ENCODE results near the gene ARMC2. TPM values are rescaled to one million over a fixed set of nuclear protein-coding genes. Genes with fewer than 3 reads are reported as not detected.
"Not testable (repeated sequence)": the region's sequence is repeated elsewhere in the genome, so short reads cannot be mapped to it uniquely, and the experiment has no call there.

The ARMC2 gene
- total RNA-seq, 1 experiment from 2014 or later: 1.1 TPM

GRCh38 chr6:108968325-108969316 lies 120.4 kb downstream of the ARMC2 start:
- intact Hi-C loops (cut with micrococcal nuclease): no loop called here
- CTCF ChIA-PET: interaction anchor here (0.8 kb wide), 1 partner anchor 41 kb away, joined by 3 read pairs; no protein-coding TSS in a partner anchor
- no peak for TF ChIP-seq EZH2phosphoT487 (IDR thresholded peaks at IDR 0.05; ENCODE audit: borderline replicate concordance, low read length)
- TF ChIP-seq, protein P1, sequence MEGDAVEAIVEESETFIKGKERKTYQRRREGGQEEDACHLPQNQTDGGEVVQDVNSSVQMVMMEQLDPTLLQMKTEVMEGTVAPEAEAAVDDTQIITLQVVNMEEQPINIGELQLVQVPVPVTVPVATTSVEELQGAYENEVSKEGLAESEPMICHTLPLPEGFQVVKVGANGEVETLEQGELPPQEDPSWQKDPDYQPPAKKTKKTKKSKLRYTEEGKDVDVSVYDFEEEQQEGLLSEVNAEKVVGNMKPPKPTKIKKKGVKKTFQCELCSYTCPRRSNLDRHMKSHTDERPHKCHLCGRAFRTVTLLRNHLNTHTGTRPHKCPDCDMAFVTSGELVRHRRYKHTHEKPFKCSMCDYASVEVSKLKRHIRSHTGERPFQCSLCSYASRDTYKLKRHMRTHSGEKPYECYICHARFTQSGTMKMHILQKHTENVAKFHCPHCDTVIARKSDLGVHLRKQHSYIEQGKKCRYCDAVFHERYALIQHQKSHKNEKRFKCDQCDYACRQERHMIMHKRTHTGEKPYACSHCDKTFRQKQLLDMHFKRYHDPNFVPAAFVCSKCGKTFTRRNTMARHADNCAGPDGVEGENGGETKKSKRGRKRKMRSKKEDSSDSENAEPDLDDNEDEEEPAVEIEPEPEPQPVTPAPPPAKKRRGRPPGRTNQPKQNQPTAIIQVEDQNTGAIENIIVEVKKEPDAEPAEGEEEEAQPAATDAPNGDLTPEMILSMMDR (conservative IDR thresholded peaks at IDR 0.05; ENCODE audit: low read depth, low read length): no peak
- TF ChIP-seq EZH2 (IDR thresholded peaks at IDR 0.05; ENCODE audit: low read length, unreplicated experiment): no peak
- DNase-seq (no peak), ATAC-seq (no peak)
- POLR2A ChIA-PET (ENCODE audit: unreplicated experiment): interaction anchor here (0.6 kb wide), 1 partner anchor 415 kb away, joined by 9 read pairs; no protein-coding TSS in a partner anchor
- no peaks in the 10 kb centered on the region for H3K79me2 ChIP-seq (ENCODE audit: low read length)
- no peaks in the 10 kb centered on the region for H3K27me3 ChIP-seq (ENCODE audit: low read length)
- H3K4me2 ChIP-seq (ENCODE audit: low read length): no peak overlapping the region
- no peaks in the 10 kb centered on the region for H4K20me1 ChIP-seq (ENCODE audit: low read length)
- no peaks in the 10 kb centered on the region for H3F3A ChIP-seq (ENCODE audit: low read length, unreplicated experiment)
- H3K4me3 ChIP-seq (ENCODE audit: low read length): no peak overlapping the region
- no peaks in the 10 kb centered on the region for H3K9me3 ChIP-seq (ENCODE audit: low read length)
- H3K27ac ChIP-seq (ENCODE audit: low read length): no peak overlapping the region
- H3K36me3 ChIP-seq (ENCODE audit: low read depth, low read length): no peaks in the 10 kb centered on the region
- H3K4me1 ChIP-seq (ENCODE audit: insufficient read depth, low read length): peaks cover 11% of the 10 kb centered on the region
- H2AFZ ChIP-seq (ENCODE audit: low read length): no peak overlapping the region
- no TSS peak for BruUV-seq (replicated peaks)
- H3K9ac ChIP-seq (ENCODE audit: low read length): no peak overlapping the region
- H3K9me2 ChIP-seq (replicated peaks; ENCODE audit: low read length): no peaks in the 10 kb centered on the region

DNA sequence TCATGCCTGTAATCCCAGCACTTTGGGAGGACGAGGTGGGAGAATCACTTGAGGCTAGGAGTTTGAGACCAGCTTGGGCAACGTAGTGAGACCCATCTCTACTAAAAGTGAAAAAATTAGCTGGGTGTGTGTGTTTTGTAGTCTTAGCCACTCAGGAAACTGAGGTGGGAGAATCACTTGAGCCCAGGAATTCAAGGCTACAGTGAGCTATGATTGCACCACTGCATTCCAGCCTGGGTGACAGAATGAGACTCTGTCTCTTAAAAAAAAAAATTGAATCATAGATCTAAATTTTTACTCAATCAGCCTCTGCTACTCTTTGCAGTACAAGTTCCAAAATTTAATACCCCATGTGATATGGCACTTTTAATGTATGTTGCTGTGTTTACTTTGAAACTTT lies 121.6 kb downstream of the ARMC2 start:
- DNase-seq: no peak
- H3K27me3 ChIP-seq (ENCODE audit: low read length): no peaks in the 10 kb centered on the region
- H3K9me2 ChIP-seq (replicated peaks; ENCODE audit: low read length): no peaks in the 10 kb centered on the region
- no TSS peak for BruUV-seq (replicated peaks)
- H3K4me3 ChIP-seq (ENCODE audit: low read length): no peak overlapping the region
- no peaks in the 10 kb centered on the region for H3F3A ChIP-seq (ENCODE audit: low read length, unreplicated experiment)
- TF ChIP-seq, protein P1 (conservative IDR thresholded peaks at IDR 0.05; ENCODE audit: low read depth, low read length): no peak
- intact Hi-C loops (cut with micrococcal nuclease): no loop called here
- H3K4me1 ChIP-seq (ENCODE audit: insufficient read depth, low read length): peaks cover 11% of the 10 kb centered on the region
- ChIA-PET POLR2A (ENCODE audit: unreplicated experiment) (no interaction called here), CTCF (no interaction called here)
- H4K20me1 ChIP-seq (ENCODE audit: low read length): no peaks in the 10 kb centered on the region
- H3K27ac ChIP-seq (ENCODE audit: low read length): no peak overlapping the region
- H2AFZ ChIP-seq (ENCODE audit: low read length): no peak overlapping the region
- H3K79me2 ChIP-seq (ENCODE audit: low read length): no peaks in the 10 kb centered on the region
- H3K9me3 ChIP-seq (ENCODE audit: low read length): no peaks in the 10 kb centered on the region
- no peak for ATAC-seq
- H3K9ac ChIP-seq (ENCODE audit: low read length): no peak overlapping the region
- H3K4me2 ChIP-seq (ENCODE audit: low read length): no peak overlapping the region
- no peaks in the 10 kb centered on the region for H3K36me3 ChIP-seq (ENCODE audit: low read depth, low read length)

DNA sequence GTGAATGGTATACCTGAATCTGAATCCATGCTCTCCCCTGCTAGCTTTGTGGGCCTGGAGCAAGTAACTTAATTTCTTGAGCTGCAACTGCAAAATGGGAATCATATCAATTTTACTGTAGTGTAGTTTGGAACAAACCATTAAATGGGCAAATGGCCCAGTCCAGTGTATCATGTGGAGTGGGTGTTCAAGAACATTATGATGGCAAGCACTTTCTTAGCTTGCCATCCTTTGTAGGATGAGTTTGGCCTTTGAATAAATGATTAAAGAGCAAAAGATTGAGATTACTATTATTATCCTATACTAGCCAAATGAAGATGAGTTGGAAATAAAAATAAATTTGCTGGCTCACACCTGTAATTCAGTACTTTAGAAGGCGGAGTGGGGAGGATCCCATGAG lies 126.0 kb downstream of the ARMC2 start:
- no peak overlapping the region for H2AFZ ChIP-seq (ENCODE audit: low read length)
- H3K36me3 ChIP-seq (ENCODE audit: low read depth, low read length): no peaks in the 10 kb centered on the region
- H3K27ac ChIP-seq (ENCODE audit: low read length): no peak overlapping the region
- ATAC-seq: no peak
- no peaks in the 10 kb centered on the region for H3K79me2 ChIP-seq (ENCODE audit: low read length)
- no peaks in the 10 kb centered on the region for H4K20me1 ChIP-seq (ENCODE audit: low read length)
- H3K9ac ChIP-seq (ENCODE audit: low read length): no peak overlapping the region
- CTCF ChIA-PET: no interaction called here
- no peaks in the 10 kb centered on the region for H3F3A ChIP-seq (ENCODE audit: low read length, unreplicated experiment)
- no peak for TF ChIP-seq EZH2 (IDR thresholded peaks at IDR 0.05; ENCODE audit: low read length, unreplicated experiment)
- no peak for TF ChIP-seq EZH2phosphoT487 (IDR thresholded peaks at IDR 0.05; ENCODE audit: borderline replicate concordance, low read length)
- TF ChIP-seq, protein P1 (conservative IDR thresholded peaks at IDR 0.05; ENCODE audit: low read depth, low read length): no peak
- H3K4me1 ChIP-seq (ENCODE audit: insufficient read depth, low read length): no peaks in the 10 kb centered on the region
- H3K4me2 ChIP-seq (ENCODE audit: low read length): no peak overlapping the region
- intact Hi-C loops (cut with micrococcal nuclease): no loop called here
- no peaks in the 10 kb centered on the region for H3K9me3 ChIP-seq (ENCODE audit: low read length)
- H3K4me3 ChIP-seq (ENCODE audit: low read length): no peak overlapping the region
- POLR2A ChIA-PET (ENCODE audit: unreplicated experiment): no interaction called here
- H3K27me3 ChIP-seq (ENCODE audit: low read length): no peaks in the 10 kb centered on the region
- DNase-seq: no peak
- BruUV-seq (replicated peaks): no TSS peak
- H3K9me2 ChIP-seq (replicated peaks; ENCODE audit: low read length): no peaks in the 10 kb centered on the region

DNA sequence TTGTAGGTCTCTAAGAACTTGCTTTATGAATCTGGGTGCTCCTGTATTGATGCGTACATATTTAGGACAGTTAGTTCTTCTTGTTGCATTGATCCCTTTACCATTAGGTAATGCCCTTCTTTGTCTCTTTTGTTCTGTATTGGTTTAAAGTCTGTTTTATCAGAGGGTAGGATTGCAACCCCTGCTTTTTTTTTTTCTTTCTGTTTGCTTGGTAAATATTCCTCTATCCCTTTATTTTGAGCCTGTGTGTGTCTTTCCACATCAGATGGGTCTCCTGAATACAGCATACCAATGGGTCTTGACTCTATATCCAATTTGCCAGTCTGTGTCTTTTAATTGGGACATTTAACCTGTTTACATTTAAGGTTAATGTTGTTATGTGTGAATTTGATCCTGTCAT lies 130.4 kb downstream of the ARMC2 start:
- H3K79me2 ChIP-seq (ENCODE audit: low read length); CTCF ChIA-PET; H3K27ac ChIP-seq (ENCODE audit: low read length); ATAC-seq; DNase-seq; BruUV-seq (replicated peaks); intact Hi-C loops (cut with micrococcal nuclease); H3K4me2 ChIP-seq (ENCODE audit: low read length); H3K9me2 ChIP-seq (replicated peaks; ENCODE audit: low read length); H3F3A ChIP-seq (ENCODE audit: low read length, unreplicated experiment); POLR2A ChIA-PET (ENCODE audit: unreplicated experiment); H2AFZ ChIP-seq (ENCODE audit: low read length); H3K4me1 ChIP-seq (ENCODE audit: insufficient read depth, low read length); H4K20me1 ChIP-seq (ENCODE audit: low read length); H3K4me3 ChIP-seq (ENCODE audit: low read length); H3K36me3 ChIP-seq (ENCODE audit: low read depth, low read length); H3K9ac ChIP-seq (ENCODE audit: low read length); H3K9me3 ChIP-seq (ENCODE audit: low read length); H3K27me3 ChIP-seq (ENCODE audit: low read length): not testable (repeated sequence)
